Measurements from ENCODE around the gene TUBG1. TPM values are rescaled to one million over a fixed set of nuclear protein-coding genes. Genes with fewer than 3 reads are reported as not detected.
A peak's percentile ranks its signal among the peaks of the same experiment; 100 is the strongest.

Gene TUBG1
- 46.0 TPM for total RNA-seq
- long read RNA-seq, transcript TUBG1-201 (11 exons, 1,611 nt) = major isoform, 95 of 133 reads
- long read RNA-seq, partial matches to known transcripts = 25 of 133 reads
- long read RNA-seq, other reads (novel, unspliced or antisense) = 13 of 133 reads

DNA sequence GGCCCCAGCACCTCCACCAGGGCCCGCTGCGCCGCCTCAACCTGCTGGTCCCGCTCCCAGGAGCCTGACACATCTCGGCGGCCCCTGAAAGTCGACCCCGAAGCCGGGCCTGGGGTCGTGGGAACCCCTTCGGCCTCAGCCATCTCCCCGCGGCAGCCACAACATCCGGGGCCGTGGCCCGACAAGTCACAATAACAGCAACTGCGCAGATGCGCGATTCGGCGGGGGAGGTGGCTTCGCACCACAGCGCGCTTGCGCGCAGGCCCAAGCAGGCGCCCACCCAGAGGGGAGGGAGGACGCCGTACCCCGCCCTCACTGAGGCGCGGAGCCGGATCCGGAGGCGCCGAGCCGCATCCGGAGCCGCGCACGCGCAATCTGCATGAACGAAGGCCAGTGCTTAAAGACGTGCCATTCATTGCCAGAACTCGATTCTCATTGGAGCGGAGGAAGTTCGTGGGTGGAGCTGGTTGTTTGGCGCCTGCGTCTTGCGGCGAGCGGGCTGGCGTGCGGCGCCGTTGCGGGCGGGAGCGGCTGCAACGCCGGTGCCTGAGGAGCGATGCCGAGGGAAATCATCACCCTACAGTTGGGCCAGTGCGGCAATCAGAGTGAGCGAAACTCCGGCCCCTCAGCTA is at the start of gene TUBG1, which contains the start of gene RETREG3:
Gene TUBG1 (plus strand): TSS at position 502 of the 632 bp plus-strand sequence. CDS start 55 bp downstream, at position 557.
Gene RETREG3 (minus strand): TSS at position 193 of the 632 bp plus-strand sequence. CDS start 50 bp downstream, at position 143.
- intact Hi-C loops (cut with micrococcal nuclease) = no loop called here
- peak; percentile 100 for DNase-seq
- ATAC-seq = peak; percentile 98

DNA sequence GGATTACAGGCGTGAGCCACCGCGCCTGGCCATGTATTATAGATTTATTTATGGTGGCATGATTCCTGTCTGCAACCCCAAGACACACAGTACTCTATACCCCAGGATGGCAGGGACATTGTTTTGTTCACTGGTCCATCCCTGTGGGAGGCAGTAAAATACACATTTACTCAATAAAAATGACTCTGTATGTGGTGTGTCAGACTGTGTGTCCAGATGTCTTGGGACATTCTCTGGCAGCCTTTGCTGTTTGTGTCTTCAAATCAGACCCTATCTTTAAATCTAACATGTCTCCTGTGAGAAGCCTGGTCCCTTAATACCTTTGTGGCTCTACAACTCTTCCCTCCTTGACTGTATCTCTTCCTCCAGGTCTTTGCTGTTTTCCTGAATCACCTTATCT is 49.2 kb upstream of the TUBG1 start:
- ATAC-seq (no peak), DNase-seq (peak; percentile 2)
- intact Hi-C loops (cut with micrococcal nuclease) = no loop called here

DNA sequence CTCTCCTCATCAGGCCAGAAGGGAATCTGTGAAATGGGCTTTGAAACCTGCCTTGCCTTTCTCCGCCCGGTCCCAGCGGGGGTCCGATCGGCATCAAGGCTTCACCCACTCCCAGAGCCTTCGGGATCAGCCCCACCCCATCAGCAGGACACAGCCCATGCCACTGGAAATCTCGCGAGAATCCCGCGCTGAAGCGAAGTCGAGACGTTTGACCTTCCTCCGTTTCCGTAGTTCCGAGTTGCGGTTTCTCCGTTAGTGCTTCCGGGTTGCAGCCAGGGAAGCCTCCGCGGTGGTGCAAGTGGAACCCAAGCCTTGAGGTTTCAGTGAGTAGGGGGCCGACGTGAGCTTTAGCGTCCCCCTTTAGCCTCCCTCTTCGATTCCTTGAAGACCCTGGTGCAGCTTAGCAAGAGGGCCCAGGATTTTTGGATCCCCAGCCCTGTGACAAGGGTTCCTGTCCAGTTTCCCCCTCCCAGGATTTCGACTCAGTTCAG is 47.5 kb upstream of the TUBG1 start, which contains the start of gene COASY:
Gene COASY (plus strand): TSS at position 252 of the 491 bp plus-strand sequence. CDS start 475 bp downstream, outside the sequence.
- DNase-seq = peak; percentile 96
- intact Hi-C loops (cut with micrococcal nuclease) = no loop called here
- peak; percentile 78 for ATAC-seq

DNA sequence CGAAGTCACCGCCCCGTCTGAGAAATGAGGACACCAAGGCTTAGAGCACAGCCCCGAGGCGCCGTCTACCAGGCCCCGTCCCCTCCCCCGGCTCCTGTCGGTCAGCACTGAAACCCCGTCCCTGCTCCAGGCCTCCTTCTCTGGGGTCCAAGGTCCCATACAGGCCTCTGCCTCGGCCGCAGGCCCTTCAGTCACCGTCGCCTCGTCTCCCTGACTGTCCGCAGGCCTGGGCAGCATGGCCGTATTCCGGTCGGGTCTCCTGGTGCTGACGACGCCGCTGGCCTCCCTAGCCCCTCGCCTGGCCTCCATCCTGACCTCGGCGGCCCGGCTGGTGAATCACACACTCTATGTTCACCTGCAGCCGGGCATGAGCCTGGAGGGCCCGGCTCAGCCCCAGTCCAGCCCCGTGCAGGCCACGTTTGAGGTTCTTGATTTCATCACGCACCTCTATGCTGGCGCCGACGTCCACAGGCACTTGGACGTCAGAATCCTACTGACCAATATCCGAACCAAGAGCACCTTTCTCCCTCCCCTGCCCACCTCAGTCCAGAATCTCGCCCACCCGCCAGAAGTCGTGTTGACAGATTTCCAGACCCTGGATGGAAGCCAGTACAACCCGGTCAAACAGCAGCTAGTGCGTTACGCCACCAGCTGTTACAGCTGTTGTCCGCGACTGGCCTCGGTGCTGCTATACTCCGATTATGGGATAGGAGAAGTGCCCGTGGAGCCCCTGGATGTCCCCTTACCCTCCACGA is 46.9 kb upstream of the TUBG1 start:
- no peak for ATAC-seq
- intact Hi-C loops (cut with micrococcal nuclease) = no loop called here

DNA sequence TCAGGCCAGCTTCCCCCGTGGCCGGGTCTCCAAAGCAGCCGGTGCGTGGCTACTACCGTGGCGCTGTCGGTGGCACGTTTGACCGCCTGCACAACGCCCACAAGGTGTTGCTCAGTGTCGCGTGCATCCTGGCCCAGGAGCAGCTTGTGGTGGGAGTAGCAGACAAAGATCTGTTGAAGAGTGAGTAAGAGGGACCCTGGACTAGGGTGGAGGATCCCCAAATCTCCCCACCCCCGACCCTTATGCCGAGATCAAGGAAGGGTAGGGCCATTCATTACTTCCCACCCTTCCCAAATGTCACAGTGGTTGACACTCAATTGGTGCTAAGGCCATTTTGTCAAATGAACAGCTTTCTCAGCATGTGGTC is 46.4 kb upstream of the TUBG1 start:
- intact Hi-C loops (cut with micrococcal nuclease) = no loop called here
- no peak for DNase-seq
- no peak for ATAC-seq

More for the DNA sequence above, 46.9 kb upstream of the TUBG1 start:
- DNase-seq = peak; percentile 41

DNA sequence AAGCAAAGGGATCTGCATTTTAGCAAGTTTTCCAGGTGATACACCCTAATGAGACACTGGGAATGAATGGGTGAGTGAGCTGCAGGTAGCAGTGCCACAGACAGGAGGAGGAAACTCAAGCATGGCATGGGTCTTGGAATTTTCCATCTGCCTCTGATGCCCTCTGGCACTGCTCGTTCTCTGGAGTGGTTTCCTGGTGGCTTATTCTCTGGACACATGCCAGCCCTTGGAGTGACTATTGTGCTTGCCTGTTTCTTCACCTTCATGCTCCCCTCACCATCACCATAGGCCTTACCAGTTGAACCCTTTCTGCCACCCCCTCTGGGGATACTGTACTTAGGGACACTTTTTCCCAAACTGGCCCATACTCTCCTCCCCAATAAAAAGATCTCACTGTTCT is 45.9 kb upstream of the TUBG1 start:
- ATAC-seq = no peak
- DNase-seq = peak; percentile 3
- intact Hi-C loops (cut with micrococcal nuclease) = no loop called here

DNA sequence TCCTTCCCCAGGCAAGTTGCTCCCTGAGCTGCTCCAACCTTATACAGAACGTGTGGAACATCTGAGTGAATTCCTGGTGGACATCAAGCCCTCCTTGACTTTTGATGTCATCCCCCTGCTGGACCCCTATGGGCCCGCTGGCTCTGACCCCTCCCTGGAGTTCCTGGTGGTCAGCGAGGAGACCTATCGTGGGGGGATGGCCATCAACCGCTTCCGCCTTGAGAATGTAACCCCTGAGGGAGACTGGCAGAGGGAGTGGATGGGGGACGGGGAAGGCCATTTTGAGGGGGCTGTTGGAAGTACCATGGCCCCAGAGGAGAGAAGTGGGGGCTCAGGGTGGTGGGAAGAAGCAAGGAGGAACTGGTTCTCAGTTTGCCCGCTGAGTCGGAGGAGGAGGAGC is 45.5 kb upstream of the TUBG1 start:
- ATAC-seq (no peak), DNase-seq (peak; percentile 18)
- intact Hi-C loops (cut with micrococcal nuclease) = no loop called here

DNA sequence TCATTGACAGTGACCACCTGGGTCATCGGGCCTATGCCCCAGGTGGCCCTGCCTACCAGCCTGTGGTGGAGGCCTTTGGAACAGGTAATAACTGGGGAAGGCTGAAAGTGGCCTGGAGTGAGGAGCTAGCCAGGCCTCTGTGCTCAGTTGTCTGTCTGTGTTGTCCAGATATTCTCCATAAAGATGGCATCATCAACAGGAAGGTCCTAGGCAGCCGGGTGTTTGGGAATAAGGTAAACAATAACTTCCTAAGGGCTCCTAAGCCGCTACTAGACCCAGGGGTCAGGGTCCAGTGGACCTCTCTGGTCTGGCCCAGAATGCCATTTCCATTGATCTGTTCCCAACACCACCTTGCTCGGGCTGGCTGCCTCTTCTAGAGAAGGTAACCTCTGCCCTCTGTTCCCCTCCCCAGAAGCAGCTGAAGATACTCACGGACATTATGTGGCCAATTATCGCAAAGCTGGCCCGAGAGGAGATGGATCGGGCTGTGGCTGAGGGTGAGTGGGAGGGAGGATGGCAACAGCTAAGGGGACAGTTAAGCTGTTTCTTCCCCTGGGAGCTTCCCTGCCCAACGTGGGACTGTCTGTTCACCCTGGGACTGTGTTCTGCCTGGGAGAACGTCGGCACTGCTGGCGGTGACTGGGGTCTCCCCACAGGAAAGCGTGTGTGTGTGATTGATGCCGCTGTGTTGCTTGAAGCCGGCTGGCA is 44.5 kb upstream of the TUBG1 start:
- ATAC-seq = no peak
- DNase-seq = peak; percentile 23
- intact Hi-C loops (cut with micrococcal nuclease) = no loop called here

DNA sequence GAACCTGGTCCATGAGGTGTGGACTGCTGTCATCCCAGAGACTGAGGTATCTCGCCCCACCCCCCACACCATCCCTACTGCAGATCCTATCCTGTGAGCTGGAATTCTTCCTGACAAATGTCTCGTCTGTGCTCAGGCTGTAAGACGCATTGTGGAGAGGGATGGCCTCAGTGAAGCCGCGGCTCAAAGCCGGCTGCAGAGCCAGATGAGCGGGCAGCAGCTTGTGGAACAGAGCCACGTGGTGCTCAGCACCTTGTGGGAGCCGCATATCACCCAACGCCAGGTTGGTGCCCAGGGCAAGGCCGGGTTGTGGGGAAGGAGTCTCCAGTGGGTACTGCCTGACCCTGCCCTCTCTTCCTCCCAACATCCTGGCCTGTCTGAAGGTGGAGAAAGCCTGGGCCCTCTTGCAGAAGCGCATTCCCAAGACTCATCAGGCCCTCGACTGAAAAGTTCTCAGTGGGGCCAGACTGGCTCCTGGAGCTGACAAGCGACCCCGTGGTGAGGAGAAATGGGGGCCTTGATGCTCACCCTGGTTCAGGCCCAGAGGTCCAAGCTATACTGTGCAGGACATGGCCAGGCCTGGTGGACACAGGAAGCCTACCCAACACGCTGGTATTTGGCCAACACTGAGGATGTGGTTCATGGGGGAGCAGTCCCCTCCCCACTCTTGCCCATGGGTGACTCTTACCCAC is 43.8 kb upstream of the TUBG1 start:
- DNase-seq (peak; percentile 32), ATAC-seq (no peak)
- intact Hi-C loops (cut with micrococcal nuclease) = no loop called here

DNA sequence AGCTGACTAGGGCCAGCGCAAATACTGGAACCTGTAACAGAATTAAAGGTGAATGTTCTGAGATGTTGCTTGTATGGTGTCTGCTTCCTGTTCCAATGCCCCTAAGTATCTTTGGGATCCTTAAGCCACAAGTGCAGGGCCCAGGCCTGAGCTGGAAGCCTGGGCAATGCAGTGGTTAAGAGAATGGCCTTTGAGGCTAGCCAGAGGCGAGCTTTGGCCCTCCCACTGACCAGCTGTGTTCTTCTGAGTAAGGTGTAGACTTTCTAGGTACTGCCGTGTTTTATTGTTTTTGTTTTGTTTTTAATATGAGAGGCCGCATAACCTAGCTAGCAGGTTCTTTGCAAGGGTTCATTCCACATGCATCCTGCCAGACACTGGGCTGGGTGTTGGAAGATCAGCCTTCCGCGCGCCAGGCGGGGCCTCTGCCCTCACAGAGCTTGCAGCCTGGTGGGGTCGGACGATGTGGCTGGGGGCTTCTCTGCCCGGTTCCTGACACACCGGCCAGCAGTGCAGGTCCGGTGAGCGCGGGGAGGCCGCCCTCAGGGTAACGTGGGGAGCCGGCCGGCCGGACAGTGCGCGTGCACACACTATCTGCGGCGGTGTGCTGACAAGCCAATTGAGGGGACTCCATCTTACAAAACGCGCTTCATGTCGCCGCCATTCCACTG is 43.1 kb upstream of the TUBG1 start:
- intact Hi-C loops (cut with micrococcal nuclease) = no loop called here
- ATAC-seq (no peak), DNase-seq (no peak)

DNA sequence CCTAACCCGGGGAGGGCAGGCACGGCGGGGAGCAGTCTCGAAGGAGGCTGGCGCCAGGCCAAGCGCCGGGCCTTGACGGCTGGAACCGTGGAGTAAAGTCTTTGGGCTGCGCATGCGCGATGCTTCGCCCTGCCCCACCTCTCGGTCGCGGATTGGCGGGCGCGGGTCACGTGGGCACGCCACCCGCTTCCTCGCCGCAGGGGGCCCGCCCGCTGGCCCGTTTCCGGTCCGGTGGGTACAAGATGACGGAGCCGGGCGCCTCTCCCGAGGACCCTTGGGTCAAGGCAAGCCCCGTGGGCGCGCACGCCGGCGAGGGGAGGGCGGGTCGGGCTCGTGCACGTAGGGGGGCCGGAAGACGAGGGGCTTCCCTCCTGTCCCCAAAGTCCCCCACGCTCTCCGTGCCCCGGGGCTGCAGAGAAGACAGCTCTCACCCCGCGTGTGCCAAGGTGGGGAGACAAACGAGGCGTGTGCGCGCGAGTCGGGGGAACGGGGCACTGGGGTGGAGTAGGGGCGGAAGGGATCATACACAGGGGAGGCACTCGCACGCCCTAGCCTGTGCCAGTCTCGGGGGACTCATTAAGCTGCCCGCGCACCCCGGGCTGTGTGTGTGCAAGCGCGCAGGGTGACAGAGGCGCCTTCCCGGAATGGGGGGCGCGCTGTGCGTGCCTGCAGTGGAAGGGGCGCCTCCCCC is 42.5 kb upstream of the TUBG1 start, which contains the start of gene MLX:
Gene MLX (plus strand): TSS at position 218 of the 691 bp plus-strand sequence. CDS start 25 bp downstream, at position 243.
- DNase-seq = peak; percentile 99
- ATAC-seq = peak; percentile 85
- intact Hi-C loops (cut with micrococcal nuclease) = no loop called here

DNA sequence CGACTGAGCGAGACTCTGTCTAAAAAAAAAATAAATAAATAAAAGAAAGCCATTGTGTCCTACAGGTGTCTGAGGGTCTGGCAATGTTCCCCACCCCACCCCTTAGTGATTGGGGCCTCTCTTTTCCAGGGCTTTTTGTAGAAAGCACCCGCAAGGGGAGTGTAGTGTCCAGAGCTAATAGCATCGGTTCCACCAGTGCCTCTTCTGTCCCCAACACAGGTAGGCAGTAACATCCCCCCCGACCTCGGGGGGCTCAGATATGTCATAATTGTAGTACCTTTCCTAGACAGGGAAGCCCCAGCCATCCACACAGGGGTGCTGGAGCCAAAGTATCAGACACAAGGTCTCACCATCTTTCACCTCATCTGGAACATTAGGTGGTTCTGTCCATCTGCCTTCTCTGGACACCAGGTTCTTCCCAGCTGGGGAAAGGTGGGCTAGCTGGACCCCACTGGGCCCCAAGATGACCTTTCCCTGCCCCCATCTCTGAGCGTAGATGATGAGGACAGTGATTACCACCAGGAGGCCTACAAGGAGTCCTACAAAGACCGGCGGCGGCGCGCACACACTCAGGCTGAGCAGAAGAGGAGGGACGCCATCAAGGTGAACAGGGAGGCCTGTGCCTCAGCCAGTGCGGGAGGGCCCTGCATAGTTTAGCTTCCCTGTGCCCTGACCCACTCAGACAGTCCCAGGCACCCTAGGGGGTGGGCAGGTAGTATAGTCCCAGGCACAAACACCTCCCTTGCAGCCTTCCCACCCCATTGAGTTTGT is 41.0 kb upstream of the TUBG1 start:
- intact Hi-C loops (cut with micrococcal nuclease) = no loop called here
- no peak for ATAC-seq
- no peak for DNase-seq

DNA sequence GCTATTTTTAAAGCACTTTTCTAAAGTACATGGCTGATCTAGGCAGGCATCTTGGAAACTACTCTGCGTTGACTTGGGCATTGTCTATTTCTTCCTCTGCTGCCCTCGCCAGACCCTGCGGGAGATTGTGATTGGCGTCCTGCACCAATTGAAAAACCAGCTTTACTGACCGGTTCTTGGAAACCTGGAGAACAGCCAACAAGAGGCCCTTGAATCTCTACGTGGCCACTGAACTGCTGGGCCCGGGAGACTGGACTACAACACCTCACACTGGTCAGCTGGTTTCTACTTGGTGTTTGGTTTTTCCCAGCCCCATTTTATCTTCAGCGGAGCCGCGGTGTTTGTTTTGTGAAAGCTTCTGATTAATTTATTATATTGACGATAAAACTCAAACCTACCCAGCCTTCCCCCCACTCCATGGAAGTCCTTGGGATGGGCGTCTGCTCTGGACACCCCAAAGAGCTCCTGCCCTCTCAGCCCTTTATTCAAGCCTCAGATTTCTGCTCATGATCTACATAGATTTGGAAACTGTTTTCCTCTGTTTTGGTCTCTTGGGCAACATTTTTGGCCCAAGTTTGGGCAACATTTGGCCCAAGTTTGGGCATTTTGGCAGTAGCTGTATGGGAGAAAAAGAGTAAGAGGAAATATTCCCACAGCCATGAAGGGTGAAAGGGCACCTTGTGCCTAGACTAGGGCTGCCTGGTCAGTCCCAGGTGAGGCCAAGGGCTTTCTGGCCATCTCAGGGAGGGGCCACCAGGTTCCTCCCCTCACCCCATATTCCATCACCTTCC is 37.9 kb upstream of the TUBG1 start:
- DNase-seq (no peak), ATAC-seq (no peak)
- intact Hi-C loops (cut with micrococcal nuclease) = no loop called here

DNA sequence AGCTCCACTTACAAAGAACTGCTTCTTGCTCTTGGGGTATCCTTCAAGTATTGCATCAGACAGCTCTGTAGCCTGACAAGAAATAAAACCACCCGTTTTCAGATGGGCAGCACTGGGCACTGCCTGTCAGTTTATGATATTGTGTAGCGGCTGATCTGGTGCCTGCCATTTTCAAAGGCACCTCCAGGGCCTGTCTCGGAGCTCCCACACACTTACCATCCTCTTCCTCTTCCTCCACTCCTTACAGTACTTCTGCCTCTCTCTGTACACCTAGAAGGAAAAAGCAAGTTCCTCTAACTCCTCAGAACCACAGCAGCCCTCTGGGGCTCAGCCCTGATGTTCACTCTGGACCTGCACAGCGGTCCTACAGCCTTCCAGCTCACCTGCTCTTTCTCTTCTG is 36.4 kb upstream of the TUBG1 start:
- DNase-seq (no peak), ATAC-seq (no peak)
- intact Hi-C loops (cut with micrococcal nuclease) = no loop called here

DNA sequence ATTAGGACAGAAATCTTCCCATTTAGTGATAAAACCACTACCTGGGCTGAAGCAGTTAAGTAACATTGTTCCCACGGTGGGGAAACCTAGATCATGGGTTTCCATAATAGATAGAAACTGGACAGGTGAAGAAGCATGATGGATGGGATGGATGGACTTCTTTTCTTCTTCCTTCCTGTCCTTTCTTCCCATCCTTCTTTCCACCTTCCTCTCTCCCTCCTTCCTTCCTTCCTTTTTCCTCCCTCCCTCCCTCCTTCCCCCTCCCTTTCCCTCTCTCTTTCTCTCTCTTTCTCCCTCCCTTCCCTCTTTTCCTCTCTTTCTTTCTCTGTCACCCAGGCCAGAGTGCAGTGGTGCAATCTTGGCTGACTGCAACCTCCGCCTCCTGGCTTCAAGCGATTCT is 35.0 kb upstream of the TUBG1 start:
- DNase-seq (no peak), ATAC-seq (no peak)
- intact Hi-C loops (cut with micrococcal nuclease) = no loop called here

DNA sequence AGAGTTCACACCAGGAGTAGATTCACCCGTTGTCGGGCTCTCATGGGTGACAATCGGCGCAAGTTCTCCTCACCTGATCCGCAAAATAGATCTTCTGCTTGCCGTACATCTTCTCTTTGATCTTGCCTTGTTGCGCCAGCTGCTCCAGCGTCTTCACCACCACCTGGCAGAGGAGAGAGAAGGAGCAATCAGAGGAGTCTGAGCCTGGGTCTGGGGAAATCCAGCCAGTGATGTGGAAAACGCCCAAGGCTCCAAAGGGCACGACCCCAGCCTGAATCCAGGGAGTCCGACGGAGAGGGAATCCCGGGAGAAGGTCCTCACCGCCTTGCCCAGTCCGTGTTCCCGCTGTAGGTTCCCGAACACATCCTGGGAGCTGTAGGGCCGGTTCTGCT is 32.3 kb upstream of the TUBG1 start:
- ATAC-seq (no peak), DNase-seq (no peak)
- intact Hi-C loops (cut with micrococcal nuclease) = no loop called here
